COLO668 (cell line): ENCODE data around the gene CCDC106.

ENCODE experiments used
- DNase-seq: peaks from one replicate; lab custom pipeline; 2025; ENCODE audit not compliant: unreplicated experiment; lab: John Stamatoyannopoulos, UW

The CCDC106 gene

DNA sequence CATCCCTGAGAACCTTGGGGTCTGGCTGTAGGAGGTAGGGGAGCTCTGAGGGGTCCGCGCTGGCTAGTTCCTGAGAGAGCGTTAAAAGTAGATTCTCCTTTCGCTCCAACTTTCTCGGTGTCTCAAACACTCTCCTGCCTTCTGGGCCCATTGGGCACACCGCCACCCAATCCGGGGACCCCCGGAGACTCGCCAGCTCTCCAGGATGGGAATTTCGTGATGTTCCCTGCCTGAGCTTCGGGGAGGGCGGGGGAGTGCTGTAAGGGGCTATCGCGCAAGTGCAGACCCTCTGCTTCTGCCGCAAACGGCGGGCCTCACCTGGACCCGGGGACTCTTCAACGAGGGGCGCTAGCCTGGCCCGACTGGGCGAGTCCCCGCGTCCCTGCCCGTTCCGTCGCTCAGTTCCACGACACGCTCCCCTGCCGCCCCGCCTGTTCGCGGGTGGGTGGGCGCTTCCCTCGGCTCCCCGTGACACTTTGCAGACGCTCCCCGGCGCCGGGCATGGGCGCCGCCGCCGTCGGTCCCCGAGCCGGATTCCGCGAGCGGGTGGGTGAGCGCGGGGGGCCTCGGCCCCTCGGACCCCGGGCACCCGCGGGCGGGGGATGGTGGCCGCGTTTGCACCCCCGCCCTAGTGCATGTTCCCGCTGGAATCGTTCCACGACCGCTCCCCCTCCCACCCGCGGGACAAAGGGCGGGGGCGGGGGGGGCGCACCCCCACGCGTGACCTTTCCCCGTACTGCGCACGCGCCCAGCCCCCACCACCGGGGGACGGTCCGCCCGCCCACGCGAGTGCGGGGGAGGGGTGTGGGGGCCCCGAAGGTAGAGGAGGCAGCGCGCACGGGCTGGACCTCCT is at the start of gene CCDC106:
Gene CCDC106 (plus strand): TSS at position 481 of the 853 bp plus-strand sequence. CDS start 835 bp downstream, outside the sequence.
- DNase-seq: peak; percentile 81

GRCh38 chr19:55598719-55599467 is 49.1 kb upstream of the CCDC106 start:
- peak; percentile 85 for DNase-seq

- peak; percentile 97 for DNase-seq
Measured at GRCh38 chr19:55599468-55599841, 48.6 kb upstream of the CCDC106 start, which contains the start of gene FIZ1. Gene FIZ1 (minus strand): TSS chr19:55599517. CDS start chr19:55597865, 1,652 bp downstream.

GRCh38 chr19:55599842-55600661 is 48.0 kb upstream of the CCDC106 start, which contains the start of gene ZNF524:
Gene ZNF524 (plus strand): TSS chr19:55600288. CDS start chr19:55602113, 1,825 bp downstream.
- DNase-seq: peak; percentile 92

GRCh38 chr19:55600662-55601028 is 47.4 kb upstream of the CCDC106 start:
- DNase-seq: no peak

- no peak for DNase-seq
Measured at GRCh38 chr19:55601084-55601483, 46.9 kb upstream of the CCDC106 start.

- DNase-seq: no peak
Measured at GRCh38 chr19:55602104-55603001, 45.7 kb upstream of the CCDC106 start.

DNA sequence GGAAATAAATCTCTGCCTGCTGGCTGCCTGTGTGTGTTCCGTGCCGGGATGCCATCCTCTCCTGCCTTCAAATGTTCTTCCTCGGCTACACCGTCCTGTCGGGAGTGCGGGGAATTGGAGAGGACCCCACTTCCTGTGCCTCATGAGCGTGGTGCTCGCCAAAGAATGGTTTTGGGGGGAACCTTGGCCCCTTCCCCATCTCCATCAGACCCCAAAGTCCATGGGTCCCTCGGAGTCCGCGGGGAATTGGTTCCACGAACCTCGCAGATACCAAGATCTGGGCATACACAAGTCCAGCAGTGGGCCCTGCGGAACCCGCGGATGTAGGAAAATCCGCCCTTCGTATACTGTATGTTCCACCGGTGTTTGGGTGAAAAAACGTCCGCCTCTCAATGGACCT is 44.9 kb upstream of the CCDC106 start:
- DNase-seq: no peak

GRCh38 chr19:55603581-55604292 is 44.3 kb upstream of the CCDC106 start:
- no peak for DNase-seq

DNA sequence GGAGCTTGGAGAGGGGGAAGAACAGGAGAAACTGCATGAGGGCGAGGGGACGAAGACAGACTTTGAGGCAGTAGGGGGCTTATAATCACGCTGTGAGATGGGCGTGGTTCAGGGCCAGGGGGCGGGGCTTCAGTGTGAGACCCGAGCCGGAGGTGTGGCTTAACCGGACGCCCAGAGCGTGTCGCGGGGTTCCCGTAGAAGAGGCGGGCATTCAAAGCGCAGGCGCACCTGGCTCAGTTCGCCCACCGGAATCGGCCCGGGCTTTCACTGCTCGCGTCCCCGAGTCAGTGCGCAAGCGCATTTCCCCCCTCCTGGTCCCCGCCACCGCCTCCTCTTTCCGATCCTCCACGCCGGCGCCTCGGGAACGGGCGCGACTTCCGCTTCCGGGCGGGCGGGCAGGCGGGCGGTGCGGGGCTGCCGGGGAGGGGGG is 42.8 kb upstream of the CCDC106 start:
- DNase-seq: peak; percentile 98

GRCh38 chr19:55605637-55606470 is 42.2 kb upstream of the CCDC106 start, which contains the start of gene ZNF865:
Gene ZNF865 (plus strand): TSS chr19:55605647. CDS start chr19:55613619, 7,972 bp downstream.
- DNase-seq: peak; percentile 75

DNA sequence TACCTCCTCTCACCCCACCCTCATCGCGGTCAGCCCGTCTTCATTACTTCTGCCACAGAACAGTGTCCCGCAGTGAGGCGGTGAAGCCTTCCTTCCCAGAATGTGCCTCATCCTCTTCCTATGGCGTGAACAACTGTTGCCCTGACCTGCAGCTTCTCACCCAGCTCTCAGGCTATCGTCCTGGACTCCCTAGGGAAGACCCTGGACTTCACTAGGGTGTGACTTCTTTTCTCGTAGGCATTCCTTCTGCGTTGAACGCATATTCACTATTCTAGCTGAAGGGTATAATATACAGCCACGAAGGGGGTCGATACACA is 41.6 kb upstream of the CCDC106 start:
- DNase-seq: no peak

DNA sequence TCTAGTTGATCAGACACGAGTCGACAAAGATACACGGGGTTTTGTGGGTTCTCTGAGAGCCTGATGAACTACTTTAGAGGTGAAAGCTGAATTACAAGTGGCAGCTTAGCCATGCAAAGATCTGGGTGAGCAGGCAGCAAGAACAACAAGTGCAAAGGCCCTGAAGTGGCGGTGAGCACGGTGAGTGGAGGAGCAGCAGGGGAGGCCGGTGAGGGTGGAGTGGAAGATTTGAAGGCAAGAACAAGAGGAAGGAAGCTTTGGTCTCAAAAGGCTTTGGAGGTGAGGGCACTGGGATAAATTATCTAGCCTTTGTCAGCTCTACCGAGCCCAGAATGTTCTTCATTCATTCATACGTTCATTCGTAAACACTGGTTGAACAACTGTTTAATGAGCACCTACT is 41.2 kb upstream of the CCDC106 start:
- DNase-seq: no peak

GRCh38 chr19:55609326-55609725 is 38.7 kb upstream of the CCDC106 start:
- DNase-seq: no peak

- no peak for DNase-seq
Measured at GRCh38 chr19:55611300-55611982, 36.6 kb upstream of the CCDC106 start.

- DNase-seq: no peak
Measured at GRCh38 chr19:55611983-55612645, 35.9 kb upstream of the CCDC106 start.

- no peak for DNase-seq
Measured at GRCh38 chr19:55613396-55613795, 34.6 kb upstream of the CCDC106 start.
